GM21390 (cell line): ENCODE measurements around the gene TIMMDC1.
A peak's percentile ranks its signal among the peaks of the same experiment; 100 is the strongest.

Experiments used
- ATAC-seq: cut with Tn5 transposase; IDR thresholded peaks from one replicate; pipeline ENCODE4 v1.9.1; 2021; ENCODE audit not compliant: unreplicated experiment

Gene TIMMDC1

GRCh38 chr3:119498186-119499011 is at the start of gene TIMMDC1:
Gene TIMMDC1, plus strand, starts transcription at chr3:119498547. Its CDS starts 187 bp downstream, at chr3:119498734.
- ATAC-seq: peak; percentile 98

DNA sequence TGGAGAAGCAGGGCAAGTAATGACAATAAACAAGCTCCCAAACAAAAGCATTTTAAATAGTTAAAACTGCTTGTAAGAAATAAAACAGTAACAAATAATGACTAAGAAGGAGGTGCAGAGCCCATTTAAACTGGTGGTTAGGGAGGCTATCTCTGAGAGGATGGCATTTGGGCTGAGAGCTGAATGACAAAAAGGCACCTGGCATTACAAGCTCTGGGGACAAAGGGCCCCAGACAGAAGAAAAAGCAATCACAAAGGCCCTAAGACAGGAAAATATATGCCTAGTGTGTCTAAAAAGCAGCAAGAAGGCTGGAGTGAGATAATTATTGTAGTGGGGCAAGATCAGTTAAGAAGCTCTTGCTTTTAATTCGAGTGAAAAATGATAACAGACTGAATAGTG is 44.5 kb upstream of the TIMMDC1 start:
- ATAC-seq: no peak

DNA sequence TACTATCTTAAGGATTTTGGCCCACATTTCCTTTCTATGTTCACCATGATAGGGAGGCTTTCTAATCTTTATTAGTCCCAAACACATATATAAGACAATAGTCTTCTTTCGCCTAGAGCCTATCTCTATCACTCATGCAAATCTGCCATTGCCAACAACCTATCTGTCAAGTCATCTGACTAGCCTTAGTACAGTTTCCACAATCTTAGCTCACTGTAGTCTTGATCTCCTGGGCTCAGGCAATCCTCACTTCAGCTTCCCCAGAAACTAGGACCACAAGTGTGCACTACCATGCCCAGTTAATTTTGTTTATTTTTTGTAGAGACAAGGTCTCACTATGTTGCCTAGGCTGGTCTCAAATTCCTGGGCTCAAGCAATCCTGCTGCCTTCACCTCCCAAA is 41.9 kb upstream of the TIMMDC1 start:
- ATAC-seq: no peak

- no peak for ATAC-seq
Observed at GRCh38 chr3:119457246-119457645, 41.1 kb upstream of the TIMMDC1 start.

- ATAC-seq: peak; percentile 94
Observed at GRCh38 chr3:119463171-119464169, 34.9 kb upstream of the TIMMDC1 start, which contains the start of gene TMEM39A. Gene TMEM39A, minus strand, starts transcription at chr3:119463615. Its CDS starts 1,541 bp downstream, at chr3:119462074.

GRCh38 chr3:119468041-119468440 is 30.3 kb upstream of the TIMMDC1 start:
- no peak for ATAC-seq

DNA sequence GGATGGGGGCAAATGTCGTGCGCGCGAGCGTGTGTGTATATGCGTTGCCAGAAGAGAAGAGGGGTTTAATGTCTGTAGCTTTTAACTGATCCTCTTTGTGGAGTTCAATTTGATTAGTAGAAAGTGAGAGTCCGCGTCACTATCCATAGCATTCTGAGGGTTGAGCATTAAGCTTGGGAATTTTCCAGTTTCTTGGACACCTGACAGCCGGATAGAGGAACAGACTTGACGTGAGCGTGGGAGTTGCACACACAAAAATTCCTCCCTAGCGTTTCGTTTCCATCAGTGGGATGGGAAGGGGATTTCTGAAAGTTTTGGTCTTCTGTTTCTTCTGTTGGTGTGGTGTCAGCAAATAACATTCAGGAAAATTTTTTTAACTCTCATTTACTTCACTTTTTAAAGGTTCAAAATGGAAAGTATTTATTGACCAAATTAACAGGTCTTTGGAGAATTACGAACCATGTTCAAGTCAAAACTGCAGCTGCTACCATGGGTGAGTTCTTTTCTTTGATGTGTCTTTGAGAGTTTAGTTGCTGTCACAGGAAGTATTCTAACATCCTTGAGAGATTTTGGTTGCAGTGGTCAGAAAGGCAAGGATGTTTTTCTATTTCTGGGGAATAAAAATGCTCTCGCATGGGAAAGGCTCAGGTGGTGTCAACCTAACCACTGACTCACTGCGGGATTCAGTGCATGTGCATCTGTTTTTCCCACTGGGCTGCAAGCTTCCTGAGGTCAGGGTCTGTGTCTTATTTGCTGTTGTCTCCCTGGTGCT is 28.7 kb upstream of the TIMMDC1 start:
- no peak for ATAC-seq

DNA sequence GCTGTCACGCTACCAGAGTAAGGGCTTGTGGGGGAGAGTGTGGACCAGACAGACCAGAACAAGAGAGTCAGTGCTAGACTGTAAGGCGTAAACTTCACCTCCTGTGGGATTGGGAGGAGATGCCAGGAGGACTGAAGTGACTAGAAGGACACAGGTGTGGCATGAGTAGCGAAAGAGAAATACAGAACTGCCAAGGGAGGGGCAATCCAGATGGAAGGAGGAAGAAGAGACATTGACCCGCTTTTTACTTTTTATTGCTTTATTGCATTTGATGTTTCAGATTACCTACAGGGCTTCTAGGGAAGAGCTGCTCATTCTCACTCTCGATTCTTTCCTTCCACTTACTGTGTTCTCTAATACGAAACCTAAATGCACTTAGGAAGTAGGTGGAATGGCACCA is 27.5 kb upstream of the TIMMDC1 start:
- no peak for ATAC-seq

DNA sequence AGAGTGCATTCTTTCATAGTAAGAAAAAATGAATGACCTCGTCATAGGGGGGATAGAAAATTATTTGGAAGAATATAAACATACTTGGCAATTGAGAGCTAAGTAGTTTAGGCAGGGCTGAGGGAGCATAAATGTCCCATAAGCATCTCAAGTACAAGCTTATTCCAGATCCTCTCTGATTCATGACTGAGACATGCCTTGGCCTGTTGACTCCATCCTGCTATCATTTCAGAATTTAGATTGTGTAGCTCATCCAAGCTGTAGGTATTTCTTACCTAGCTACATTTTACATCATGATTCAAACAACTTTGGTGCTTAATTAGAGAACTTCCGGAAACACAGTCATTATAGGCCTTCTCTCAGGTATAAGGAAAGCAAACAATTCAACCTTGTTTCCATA is 17.3 kb upstream of the TIMMDC1 start:
- ATAC-seq: no peak

DNA sequence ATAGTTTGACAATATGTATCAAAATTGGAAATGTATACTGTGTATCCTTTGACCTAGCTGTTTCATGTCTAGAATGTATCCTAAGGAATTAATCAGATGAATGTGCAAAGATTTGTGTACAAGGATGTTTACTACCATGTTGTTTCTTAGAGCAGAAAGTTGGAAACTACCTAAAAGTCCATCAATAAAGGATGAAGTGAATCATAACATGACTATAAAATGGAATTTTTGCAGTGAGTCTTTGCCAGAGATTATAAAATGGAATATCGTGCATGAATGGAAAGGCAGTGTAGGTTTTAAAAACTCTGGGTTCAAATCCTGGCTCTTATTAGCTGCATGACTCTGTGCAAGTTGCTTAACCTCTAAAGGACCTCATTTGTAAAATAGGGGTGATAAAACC is 15.2 kb upstream of the TIMMDC1 start:
- no peak for ATAC-seq

- no peak for ATAC-seq
Observed at GRCh38 chr3:119485563-119485962, 12.8 kb upstream of the TIMMDC1 start.

DNA sequence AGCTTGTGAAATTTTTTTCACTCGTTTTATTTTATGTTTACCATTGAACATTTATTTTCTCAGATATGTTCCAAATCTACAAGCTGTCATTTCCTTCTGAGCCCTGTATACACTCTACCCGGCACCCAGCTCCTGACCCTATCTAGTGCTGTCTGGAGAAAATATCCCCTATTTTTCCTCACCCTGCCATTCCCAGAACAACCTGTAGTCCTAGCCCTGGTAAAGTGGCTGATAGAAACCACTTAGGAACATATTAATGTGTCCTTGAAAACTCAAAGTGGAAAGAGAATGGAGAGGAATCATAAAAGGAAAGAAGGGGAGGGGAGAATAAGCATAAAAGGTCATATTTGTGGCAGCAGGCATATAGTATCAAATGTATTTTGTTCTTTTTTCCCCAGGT is 8.2 kb upstream of the TIMMDC1 start:
- ATAC-seq: no peak

DNA sequence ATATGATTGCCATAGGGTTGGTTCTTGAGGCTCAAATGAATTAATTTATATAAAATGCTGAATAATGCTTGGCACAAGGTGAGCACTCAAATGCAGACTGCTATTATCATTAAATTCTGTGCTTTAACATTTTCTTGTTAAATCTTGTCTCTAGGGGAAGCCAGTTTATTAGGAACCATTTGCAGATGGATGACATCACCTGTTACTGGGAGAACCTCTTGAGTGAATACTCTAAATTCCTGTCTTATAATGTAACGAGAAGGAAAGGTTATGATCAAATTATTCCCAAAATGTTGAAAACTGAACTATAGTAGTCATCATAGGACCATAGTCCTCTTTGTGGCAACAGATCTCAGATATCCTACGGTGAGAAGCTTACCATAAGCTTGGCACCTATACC is 6.2 kb upstream of the TIMMDC1 start:
- ATAC-seq: no peak

DNA sequence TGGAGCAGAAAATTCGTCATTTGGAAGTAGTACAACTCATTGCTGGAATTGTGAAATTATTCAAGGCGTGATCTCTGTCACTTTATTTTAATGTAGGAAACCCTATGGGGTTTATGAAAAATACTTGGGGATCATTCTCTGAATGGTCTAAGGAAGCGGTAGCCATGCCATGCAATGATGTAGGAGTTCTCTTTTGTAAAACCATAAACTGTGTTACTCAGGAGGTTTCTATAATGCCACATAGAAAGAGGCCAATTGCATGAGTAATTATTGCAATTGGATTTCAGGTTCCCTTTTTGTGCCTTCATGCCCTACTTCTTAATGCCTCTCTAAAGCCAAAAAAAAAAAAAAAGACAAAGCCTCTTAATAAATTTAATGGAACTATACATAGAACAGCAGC is 5.5 kb upstream of the TIMMDC1 start:
- no peak for ATAC-seq

DNA sequence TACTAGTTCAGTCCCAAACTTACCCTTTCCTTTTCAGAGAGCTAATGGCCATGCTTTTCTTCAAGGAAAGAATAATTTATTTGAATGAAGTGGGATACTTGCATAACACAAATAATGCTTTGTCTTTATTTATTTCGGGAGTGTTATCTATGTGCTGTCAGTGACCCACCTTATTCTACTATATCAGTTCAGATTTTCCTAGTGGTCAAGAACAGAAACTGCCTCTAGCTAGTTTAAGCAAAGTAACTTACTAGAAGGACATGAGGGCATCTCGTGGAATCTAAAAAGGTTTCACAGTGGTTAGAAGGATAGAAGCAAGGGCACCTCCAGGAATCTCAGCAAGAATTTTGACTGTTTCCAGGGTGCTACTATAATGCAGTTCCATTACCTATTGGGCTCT is 3.8 kb upstream of the TIMMDC1 start:
- no peak for ATAC-seq

GRCh38 chr3:119497820-119498185 is 544 bp upstream of the TIMMDC1 start:
- no peak for ATAC-seq

DNA sequence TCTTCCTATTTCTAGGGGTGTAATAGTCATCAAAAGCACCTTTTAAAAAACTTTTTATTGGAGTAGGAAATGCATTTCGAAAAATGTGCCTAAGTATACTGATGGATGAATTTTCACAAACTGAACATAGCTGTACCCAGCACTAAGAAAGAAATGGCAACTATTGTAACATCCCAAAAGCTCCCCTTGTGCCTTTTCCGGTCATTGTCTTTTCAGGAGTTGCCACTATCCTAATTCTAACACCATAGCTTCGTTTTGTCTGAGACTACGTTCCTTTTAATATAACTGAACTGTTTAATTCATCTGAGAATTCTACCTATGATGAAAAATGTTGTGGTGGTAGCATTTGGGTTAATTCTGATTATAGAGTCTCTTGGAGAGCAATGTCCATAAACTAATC is 1.9 kb downstream of the TIMMDC1 start:
- ATAC-seq: no peak

GRCh38 chr3:119500901-119501300 is 2.6 kb downstream of the TIMMDC1 start:
- ATAC-seq: no peak

DNA sequence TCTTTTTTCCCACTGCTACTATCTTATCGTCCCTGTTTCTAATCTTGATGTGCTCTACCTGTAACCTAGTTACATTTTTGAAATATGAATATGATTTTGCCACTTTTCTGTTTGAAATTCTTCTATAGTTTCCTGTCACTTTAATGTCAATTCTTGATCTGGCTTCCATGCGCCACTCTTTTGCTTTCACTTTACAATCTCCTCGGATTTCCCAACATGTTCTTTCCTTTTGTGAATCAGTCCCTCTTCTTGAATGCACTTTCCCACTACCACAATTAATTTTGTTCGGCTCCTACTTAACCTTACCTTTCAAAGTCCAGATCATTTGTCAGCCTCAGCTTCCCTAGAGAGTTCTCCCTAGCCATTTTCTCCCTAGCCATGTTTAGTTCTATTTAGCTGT is 8.3 kb downstream of the TIMMDC1 start:
- no peak for ATAC-seq

DNA sequence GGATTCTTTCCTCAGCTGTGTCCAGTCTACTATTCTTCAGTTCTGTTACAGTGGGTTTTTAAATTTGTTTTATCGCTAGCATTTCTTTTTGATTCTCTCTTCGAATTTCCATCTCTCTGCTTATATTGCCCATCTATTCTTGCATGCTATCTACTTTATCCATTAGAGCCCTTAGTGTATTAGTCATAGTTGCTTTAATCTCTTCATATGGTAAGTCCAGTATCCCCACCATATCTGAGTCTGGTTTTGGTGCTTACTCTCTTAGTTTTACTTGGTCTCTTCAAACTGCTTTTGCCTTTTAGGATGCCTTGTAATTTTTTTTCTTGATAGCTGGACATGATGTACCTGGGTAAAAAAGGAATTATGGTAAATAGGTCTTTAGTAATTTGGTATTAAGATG is 9.1 kb downstream of the TIMMDC1 start:
- ATAC-seq: no peak
